Measurements from ENCODE around the gene ATAT1.

Gene ATAT1

DNA sequence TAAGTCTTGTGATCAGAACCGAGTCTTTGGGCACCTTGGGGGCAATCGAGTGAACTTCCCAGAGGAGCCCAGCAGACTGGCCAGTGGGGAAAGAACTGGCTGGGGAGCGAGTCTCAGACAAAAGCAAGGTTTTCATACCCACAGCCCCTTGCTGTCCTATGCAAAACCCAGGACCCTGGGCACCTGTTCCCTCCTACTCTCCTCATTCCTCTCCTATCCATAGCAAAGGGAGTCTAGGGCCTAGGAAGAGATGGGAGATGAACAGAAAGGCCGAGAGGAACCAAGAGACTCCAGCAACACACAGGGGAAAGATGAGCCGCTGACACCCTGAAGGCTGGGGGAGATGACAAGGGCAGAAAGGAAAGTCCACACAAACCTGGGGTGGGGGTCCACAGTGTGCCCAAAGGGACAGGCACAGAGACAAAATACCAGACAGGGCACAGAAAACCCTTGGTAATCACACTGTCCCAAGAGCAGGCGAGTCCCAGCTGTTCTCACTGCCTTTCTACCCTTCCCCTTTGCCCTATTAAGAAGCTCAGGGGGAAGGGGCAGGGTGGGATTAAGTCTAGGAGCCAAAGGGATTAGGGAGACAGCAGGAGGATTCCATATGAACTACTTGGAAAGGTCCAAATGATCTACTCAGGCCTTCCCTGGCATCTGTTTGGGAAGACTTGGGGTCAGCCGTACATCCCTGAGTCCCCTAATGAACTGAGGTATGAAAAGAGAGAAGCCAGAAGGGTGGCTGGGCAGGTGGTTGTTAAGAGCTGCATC, 53.3 kb downstream of the ATAT1 start:
- peak overlapping the region; percentile 77 for H3K27ac Mint-ChIP-seq
- no peaks in the 10 kb centered on the region for H3K9me3 Mint-ChIP-seq
- H3K27me3 Mint-ChIP-seq (ENCODE audit: low read depth) = no peaks in the 10 kb centered on the region
- peaks cover 76% of the 10 kb centered on the region for H3K36me3 Mint-ChIP-seq (ENCODE audit: low read depth)
- peak overlapping the region; percentile 96 for H3K4me3 Mint-ChIP-seq
- DNase-seq (ENCODE audit: low spot score) = no peak
- peaks cover 32% of the 10 kb centered on the region for H3K4me1 Mint-ChIP-seq (ENCODE audit: low read depth)

DNA sequence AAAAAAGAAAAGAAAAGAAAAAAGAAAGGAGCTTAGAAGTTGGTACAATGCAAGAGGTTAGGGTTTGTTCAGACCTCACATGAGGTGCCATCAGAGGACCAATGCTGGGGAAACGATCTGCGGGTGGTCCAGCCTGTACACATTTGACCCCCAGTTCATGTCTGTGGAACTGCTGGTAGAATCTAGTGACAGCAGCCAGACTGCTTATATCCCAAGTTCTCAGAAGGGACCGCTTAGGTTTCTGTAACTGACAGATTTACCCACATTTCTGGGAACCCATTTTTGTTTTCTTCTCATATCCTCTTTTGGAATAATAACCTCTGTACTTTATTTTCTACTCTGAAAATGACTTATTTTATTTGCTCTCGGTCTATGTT, 55.1 kb downstream of the ATAT1 start:
- peaks cover 28% of the 10 kb centered on the region for H3K4me1 Mint-ChIP-seq (ENCODE audit: low read depth)
- H3K9me3 Mint-ChIP-seq = no peaks in the 10 kb centered on the region
- no peak for DNase-seq (ENCODE audit: low spot score)
- no peaks in the 10 kb centered on the region for H3K27me3 Mint-ChIP-seq (ENCODE audit: low read depth)
- H3K27ac Mint-ChIP-seq = peak overlapping the region; percentile 88
- H3K36me3 Mint-ChIP-seq (ENCODE audit: low read depth) = peaks cover 81% of the 10 kb centered on the region
- H3K4me3 Mint-ChIP-seq = peak overlapping the region; percentile 96

DNA sequence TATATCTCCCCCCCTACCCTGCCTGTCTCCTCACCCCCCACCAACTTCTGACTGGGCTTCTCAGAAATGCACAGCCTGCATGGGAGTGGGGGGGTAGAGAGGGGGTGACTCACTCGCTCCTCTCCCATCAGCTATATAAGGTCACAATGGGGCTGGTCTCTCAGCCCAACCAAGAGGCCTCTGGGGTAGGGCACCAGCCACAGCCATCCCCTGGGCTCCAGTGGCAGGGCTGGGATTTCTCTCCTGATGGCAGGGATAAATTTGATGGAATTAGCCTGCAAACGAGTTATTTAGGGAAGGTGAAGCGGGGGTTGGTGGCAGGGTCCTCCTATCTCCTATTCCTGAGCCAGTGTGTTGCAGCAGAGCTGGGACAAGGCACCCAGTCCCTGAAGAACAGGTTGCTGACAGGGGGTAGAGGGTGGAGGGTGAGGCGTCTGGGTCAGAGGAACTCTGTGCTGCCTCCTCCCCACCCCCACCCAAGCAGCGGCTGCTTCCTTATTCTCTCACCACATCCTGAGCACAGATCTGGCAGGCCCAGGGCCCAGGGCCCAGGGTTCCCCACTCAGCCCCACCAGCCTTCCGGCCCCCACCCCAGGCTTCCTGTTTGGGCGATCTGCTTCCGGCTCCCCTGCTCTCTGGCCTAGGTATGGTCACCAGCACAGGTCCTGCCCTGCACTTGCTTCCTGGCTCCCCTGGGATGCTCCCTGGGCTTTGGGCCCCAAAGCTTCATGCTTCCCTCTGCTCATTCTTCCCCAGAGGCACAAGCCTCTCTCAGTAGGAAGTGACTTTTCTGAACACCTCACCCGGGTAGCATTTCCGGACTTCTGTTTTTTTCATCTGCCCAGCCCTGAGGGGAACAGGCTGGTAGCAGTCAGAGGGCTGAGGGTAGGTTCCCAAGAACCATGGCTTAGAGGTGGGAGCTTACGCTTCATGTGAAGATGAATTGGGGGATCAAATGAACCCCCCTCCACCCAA, 55.8 kb downstream of the ATAT1 start:
- peak; percentile 87 for DNase-seq (ENCODE audit: low spot score)
- Mint-ChIP-seq H3K4me1 (ENCODE audit: low read depth) (peaks cover 28% of the 10 kb centered on the region), H3K27me3 (ENCODE audit: low read depth) (no peaks in the 10 kb centered on the region), H3K9me3 (no peaks in the 10 kb centered on the region), H3K36me3 (ENCODE audit: low read depth) (peaks cover 74% of the 10 kb centered on the region), H3K27ac (peak overlapping the region; percentile 88), H3K4me3 (peak overlapping the region; percentile 96)

DNA sequence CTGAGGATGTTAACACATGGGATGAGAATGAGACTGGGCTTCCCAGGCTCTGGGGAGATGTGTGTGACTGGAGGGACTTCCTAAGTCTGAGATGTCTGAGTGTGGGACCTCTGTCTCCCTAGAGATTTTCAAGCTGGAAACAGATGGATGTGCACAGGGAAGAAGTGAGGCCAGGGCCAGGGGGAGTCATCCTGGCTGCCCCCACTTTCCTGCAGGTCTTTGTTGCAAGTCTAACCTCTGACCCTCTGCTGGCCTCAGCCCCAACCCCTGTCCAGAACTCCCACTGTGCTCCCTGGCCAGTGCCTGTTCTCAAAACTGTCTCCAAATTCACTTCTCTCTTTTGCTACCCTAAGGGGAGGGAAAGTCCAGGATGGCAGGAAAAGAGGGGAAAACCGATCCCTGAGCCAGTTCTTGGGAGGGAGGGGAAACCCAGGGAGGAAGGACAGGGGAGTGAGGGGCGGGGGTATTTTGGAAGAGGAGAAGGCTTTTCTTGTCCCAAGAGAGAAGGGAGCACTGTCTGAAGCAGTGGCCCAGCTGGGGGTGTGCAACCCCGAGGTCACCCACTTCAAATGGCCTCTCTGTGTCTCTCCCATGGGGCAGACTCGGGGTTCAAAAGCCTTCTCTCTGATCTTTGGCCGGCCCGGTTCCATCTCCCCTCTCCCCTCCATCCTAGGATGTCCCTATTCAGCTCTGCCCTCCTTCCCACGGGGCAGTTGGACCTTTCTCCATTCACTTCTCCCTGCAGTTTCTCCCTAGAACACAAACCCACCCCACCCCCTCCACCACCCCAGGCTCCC, 56.7 kb downstream of the ATAT1 start:
- peak overlapping the region; percentile 88 for H3K27ac Mint-ChIP-seq
- H3K4me3 Mint-ChIP-seq = peak overlapping the region; percentile 96
- peaks cover 77% of the 10 kb centered on the region for H3K36me3 Mint-ChIP-seq (ENCODE audit: low read depth)
- no peaks in the 10 kb centered on the region for H3K9me3 Mint-ChIP-seq
- no peak for DNase-seq (ENCODE audit: low spot score)
- no peaks in the 10 kb centered on the region for H3K27me3 Mint-ChIP-seq (ENCODE audit: low read depth)
- peaks cover 36% of the 10 kb centered on the region for H3K4me1 Mint-ChIP-seq (ENCODE audit: low read depth)

DNA sequence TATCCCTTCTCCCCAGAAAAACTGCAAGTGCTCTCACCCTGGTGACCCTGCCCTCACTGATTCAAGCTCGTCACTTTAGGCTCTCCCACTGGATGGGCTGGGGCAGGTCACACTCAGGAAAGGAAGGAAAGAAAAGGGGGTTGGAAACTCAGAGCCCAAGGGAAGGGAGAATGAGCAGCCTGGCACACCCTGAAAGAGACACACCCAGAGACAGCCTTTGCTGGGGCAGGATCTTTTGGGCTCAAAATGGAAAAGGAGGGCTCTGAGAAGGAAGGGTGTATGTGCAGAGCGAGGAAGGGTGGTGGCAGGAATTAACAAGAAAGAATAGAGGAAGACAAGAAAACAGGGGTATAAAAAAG, 57.3 kb downstream of the ATAT1 start:
- Mint-ChIP-seq H3K36me3 (ENCODE audit: low read depth) (peaks cover 76% of the 10 kb centered on the region), H3K4me1 (ENCODE audit: low read depth) (peaks cover 38% of the 10 kb centered on the region), H3K9me3 (no peaks in the 10 kb centered on the region), H3K4me3 (peak overlapping the region; percentile 96), H3K27ac (peak overlapping the region; percentile 88), H3K27me3 (ENCODE audit: low read depth) (no peaks in the 10 kb centered on the region)
- DNase-seq (ENCODE audit: low spot score) = no peak

DNA sequence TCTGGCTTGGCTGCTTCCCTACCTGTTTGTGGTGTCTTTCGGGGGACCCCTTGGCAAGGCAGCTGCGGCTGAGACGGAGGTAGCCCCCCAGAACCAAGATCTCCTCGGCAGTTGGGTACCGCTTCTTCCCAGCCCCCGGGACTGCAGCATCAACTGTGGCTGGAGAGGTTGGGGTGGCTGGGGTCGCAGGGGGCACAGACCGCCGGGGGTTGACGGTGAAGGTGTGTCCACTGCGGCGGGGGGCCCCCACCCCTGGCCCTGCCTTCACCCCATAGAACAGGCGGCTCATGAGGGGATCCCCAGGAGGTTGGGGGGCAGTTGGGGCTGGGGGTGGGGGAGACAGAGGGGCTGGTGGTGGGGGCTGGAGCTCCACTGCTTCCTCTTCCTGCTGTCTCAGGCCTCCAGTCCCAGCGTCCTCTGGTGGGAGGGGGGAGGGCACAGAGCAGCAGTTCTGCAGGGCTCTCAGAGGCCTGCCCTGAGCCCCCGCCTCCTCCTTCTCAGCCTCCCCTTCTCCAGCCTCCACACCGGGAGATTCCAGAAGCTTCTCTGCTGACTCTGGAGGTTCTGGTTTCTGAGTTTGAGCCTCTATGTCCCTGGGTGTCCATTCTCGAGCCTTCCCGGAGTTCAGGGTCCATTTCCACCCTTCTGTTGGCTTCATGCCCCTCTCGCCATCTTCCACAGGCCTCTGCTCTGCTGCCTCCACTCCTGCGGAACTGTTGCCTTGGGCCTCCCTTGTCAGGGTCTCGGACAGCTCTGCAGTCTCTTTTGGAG, 57.9 kb downstream of the ATAT1 start:
- H3K9me3 Mint-ChIP-seq = no peaks in the 10 kb centered on the region
- H3K4me1 Mint-ChIP-seq (ENCODE audit: low read depth) = peaks cover 38% of the 10 kb centered on the region
- peak; percentile 54 for DNase-seq (ENCODE audit: low spot score)
- peak overlapping the region; percentile 93 for H3K27ac Mint-ChIP-seq
- no peaks in the 10 kb centered on the region for H3K27me3 Mint-ChIP-seq (ENCODE audit: low read depth)
- peak overlapping the region; percentile 96 for H3K4me3 Mint-ChIP-seq
- H3K36me3 Mint-ChIP-seq (ENCODE audit: low read depth) = peaks cover 70% of the 10 kb centered on the region

DNA sequence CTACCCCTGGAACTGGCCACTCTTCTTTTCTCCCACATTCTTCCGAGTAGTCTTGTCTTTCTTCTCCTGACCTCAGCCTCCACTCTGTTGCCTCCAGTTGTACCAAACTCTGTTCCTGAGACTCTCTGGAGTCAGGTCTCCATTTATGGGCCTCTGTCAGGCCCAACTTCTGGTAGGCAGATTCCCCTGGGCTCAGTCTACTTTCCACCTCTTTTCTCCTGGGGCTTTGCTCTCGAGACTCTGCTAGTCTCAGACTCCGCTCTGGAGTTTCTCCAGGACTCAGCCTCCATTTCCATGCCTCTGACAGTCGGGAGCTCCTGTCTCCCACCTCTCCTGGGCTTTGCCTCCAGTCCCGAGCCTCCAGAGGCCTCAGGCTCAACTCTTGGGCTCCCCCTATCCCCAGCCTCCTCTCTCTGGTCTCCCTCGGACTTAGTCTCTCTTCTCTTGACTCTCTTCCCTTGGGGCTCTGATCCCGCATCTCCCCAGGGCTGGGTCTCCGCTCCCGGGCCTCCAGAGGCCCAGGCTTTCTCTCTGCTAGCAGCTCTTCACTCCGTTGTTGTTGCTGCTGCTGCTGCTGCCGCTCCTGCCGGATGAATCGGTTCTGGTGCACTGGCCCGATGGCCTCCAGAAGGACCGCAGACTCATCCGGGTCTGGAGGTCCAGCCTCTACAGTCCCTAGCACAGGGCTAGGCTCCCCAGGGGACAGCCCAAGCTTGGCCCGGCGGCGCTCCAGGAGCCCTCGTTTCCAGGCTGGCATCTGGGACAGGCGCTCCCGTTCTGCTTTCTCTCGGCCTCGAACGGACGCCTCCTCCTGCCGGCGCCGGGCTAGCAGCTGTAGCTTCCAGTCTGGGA, 58.7 kb downstream of the ATAT1 start:
- no peak for DNase-seq (ENCODE audit: low spot score)
- Mint-ChIP-seq H3K4me1 (ENCODE audit: low read depth) (peaks cover 37% of the 10 kb centered on the region), H3K36me3 (ENCODE audit: low read depth) (peaks cover 62% of the 10 kb centered on the region), H3K27ac (peak overlapping the region; percentile 93), H3K4me3 (peak overlapping the region; percentile 96), H3K9me3 (no peaks in the 10 kb centered on the region), H3K27me3 (ENCODE audit: low read depth) (no peaks in the 10 kb centered on the region)

DNA sequence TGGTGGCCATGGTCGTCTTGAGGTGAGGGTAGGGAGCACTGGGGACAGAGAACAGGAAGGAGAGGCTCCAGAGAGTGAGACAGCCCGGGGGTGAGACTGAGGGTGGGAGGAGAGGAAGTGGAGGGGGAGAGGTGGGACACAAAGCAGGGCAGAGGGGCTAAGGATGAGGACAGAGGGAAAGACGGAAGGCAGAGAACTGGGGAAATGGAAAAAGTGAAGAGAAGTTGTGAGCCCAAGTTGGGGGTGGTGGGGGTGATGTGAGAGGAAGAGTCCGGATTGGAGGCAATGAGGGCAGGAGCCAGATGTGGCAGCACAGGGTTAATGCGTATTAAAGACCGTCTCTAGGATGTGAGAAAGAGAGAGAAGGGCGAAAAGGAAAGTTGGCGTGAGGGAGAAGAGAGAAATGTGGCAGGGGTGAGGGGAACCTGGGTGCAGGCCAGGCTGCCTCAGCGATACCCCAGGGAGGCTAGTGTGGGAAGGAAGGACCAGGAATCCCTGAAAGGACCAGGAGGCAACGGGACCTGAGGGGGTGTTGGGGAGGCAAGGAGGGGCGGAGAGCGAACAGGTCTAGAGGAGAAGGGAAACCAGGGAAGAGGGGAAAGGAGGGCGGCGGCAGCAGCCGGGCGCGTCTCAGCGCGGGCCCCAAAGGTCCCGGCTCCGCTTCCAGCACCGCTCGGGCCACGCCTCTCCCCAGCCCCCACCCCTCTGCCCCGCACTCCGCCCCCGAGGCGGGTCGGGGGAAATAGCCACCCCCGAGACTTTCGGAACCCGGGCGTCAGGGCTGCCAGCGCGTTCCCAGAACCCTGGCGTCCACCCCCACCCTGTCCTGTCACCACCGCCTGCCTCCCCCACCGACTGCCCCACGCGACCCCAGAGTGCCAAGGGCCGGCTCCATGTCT, 59.6 kb downstream of the ATAT1 start, which contains the start of gene PPP1R18:
PPP1R18 (minus strand) TSS at position 637 of the 899 bp plus-strand sequence; CDS start at position 10, 627 bp downstream.
- H3K27ac Mint-ChIP-seq = peak within 1 kb of the TSS; percentile 93
- DNase-seq (ENCODE audit: low spot score) = peak; percentile 82
- H3K36me3 Mint-ChIP-seq (ENCODE audit: low read depth) = peaks cover 55% of the 10 kb centered on the region
- H3K9me3 Mint-ChIP-seq = no peaks in the 10 kb centered on the region
- H3K4me1 Mint-ChIP-seq (ENCODE audit: low read depth) = peaks cover 40% of the 10 kb centered on the region
- no peaks in the 10 kb centered on the region for H3K27me3 Mint-ChIP-seq (ENCODE audit: low read depth)
- H3K4me3 Mint-ChIP-seq = peak within 1 kb of the TSS; percentile 96

DNA sequence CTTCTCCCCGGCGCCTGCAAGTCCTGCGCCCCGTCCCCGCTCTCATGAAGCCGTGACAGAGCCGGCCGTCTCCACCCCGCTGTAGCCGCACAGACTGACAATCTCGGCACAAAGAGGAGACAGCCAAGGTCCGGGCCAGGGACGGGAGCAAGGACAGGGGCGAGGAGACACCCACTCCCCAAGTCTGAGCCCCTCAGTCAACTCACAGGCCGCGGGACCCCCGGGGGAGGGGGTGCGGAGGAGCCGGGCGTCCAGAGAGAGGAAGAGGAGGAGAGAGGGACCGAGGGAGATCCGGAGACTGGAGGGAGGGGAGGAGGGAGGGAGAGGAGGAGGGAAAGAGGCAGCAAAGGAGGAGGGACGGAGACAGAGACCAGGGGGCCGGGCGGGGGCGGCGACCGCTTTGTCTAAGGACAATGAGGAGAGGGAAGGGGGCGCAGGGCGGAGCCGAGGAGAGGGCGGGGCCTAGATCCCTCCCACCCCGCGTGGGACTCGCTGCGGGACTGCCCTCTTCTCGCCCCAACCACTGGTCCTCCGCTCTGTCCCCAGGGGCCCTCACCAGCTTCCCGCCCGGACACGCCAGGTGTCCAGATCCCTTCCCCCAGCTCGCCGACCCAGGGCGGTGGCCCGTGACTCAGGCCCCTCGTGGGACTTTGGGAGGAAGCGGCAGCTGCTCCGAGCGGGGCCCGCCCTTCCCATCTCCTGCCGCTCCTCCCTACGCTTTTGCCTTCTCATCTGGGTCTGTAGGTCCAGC, 60.4 kb downstream of the ATAT1 start:
- peak; percentile 85 for DNase-seq (ENCODE audit: low spot score)
- Mint-ChIP-seq H3K27me3 (ENCODE audit: low read depth) (no peaks in the 10 kb centered on the region), H3K9me3 (no peaks in the 10 kb centered on the region), H3K4me1 (ENCODE audit: low read depth) (peaks cover 40% of the 10 kb centered on the region), H3K36me3 (ENCODE audit: low read depth) (peaks cover 47% of the 10 kb centered on the region), H3K27ac (peak overlapping the region; percentile 93), H3K4me3 (peak overlapping the region; percentile 96)

DNA sequence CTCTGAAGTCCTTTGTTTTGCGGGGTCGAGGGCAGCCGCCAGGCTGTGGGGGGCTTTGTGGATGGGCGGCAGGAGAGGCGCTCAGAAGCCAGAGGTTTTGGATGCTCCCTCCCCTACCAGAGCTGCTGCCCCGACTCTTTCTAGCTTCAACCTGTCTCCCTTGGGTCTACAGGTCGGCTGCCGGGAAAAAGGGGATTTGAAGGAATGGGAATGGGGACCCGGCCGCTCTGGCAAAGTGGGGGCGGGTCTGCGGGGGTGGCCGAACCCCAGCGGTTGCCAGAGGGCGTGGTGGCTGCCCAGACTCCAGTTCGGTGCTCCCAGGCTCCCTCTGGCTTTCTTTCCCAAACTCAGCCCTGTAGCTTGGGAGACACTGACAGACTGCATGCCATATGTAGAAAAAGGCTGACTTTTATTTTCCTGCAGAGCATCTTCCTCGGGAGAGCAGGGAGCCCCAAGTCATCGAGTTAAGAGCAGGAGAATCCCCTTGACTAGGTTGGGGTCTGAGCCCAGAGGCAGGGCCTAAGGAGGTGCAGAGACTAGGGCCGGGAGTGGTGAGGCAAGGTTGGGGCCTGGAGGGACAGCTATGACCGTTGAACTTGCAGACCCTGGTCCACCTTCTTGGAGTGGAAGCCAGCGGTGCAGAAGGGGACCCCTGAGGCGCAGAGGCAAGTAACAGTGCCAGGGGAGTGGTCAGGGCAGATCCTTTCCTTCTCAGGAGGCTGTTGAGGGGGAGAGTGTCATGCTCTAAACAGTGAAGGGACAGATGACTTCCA, 61.2 kb downstream of the ATAT1 start:
- DNase-seq (ENCODE audit: low spot score) = no peak
- H3K36me3 Mint-ChIP-seq (ENCODE audit: low read depth) = peaks cover 40% of the 10 kb centered on the region
- no peaks in the 10 kb centered on the region for H3K9me3 Mint-ChIP-seq
- peak overlapping the region; percentile 93 for H3K27ac Mint-ChIP-seq
- H3K4me1 Mint-ChIP-seq (ENCODE audit: low read depth) = peaks cover 40% of the 10 kb centered on the region
- no peaks in the 10 kb centered on the region for H3K27me3 Mint-ChIP-seq (ENCODE audit: low read depth)
- peak overlapping the region; percentile 96 for H3K4me3 Mint-ChIP-seq

DNA sequence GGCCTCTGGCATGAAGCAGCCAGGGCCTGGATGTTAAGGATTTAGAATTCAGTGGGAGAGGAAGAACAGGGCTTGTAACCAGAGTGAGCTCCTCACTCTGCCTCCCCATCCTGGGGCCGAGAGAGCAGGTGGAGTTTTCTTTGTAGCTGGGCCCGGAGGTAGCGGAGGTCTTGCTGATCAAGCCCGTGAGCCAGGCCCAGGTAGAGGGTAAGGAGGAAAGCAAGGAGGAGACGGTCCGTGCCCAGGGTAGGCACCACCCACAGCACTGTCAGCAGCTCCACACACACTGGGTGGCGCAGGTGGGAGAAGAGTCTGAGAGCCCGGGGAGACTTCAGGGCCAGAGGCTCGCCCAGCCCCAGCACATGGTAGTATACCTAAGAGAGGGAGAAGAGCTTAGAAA, 61.9 kb downstream of the ATAT1 start:
- no peak for DNase-seq (ENCODE audit: low spot score)

More for the DNA sequence above, 61.9 kb downstream of the ATAT1 start:
- Mint-ChIP-seq H3K4me1 (ENCODE audit: low read depth) (peaks cover 40% of the 10 kb centered on the region), H3K27me3 (ENCODE audit: low read depth) (no peaks in the 10 kb centered on the region), H3K9me3 (no peaks in the 10 kb centered on the region), H3K27ac (peak overlapping the region; percentile 93), H3K4me3 (peak overlapping the region; percentile 96), H3K36me3 (ENCODE audit: low read depth) (peaks cover 33% of the 10 kb centered on the region)
